ENCODE data around the gene SRPK2.

Gene SRPK2

GRCh38 chr7:105278973-105279687, 109.6 kb downstream of the SRPK2 start:
- H3K36me3 ChIP-seq = no peaks in the 10 kb centered on the region

GRCh38 chr7:105278565-105278964, 110.2 kb downstream of the SRPK2 start:
- Histone ChIP-seq H3K4me1 (no peaks in the 10 kb centered on the region), H3K9me3 (no peaks in the 10 kb centered on the region), H3K36me3 (no peaks in the 10 kb centered on the region), H3K4me3 (ENCODE audit: low read depth, low read length) (no peak overlapping the region), H3K27me3 (no peaks in the 10 kb centered on the region)
- no peak for DNase-seq
- no peak for TF ChIP-seq CTCF (IDR thresholded peaks at IDR 0.05; ENCODE audit: low read depth, low read length)

More at GRCh38 chr7:105278973-105279687, 109.6 kb downstream of the SRPK2 start:
- no peak for DNase-seq
- H3K9me3 ChIP-seq = no peaks in the 10 kb centered on the region
- H3K4me1 ChIP-seq = no peaks in the 10 kb centered on the region
- no peak overlapping the region for H3K4me3 ChIP-seq (ENCODE audit: low read depth, low read length)
- no peaks in the 10 kb centered on the region for H3K27me3 ChIP-seq
- TF ChIP-seq CTCF (IDR thresholded peaks at IDR 0.05; ENCODE audit: low read depth, low read length) = no peak

GRCh38 chr7:105277341-105277740, 111.4 kb downstream of the SRPK2 start:
- no peak for DNase-seq
- Histone ChIP-seq H3K9me3 (no peaks in the 10 kb centered on the region), H3K27me3 (no peaks in the 10 kb centered on the region), H3K4me1 (no peaks in the 10 kb centered on the region), H3K36me3 (no peaks in the 10 kb centered on the region), H3K4me3 (ENCODE audit: low read depth, low read length) (no peak overlapping the region)
- no peak for TF ChIP-seq CTCF (IDR thresholded peaks at IDR 0.05; ENCODE audit: low read depth, low read length)

GRCh38 chr7:105270117-105270516, 118.6 kb downstream of the SRPK2 start:
- Histone ChIP-seq H3K9me3 (no peaks in the 10 kb centered on the region), H3K4me3 (ENCODE audit: low read depth, low read length) (no peak overlapping the region), H3K27me3 (no peaks in the 10 kb centered on the region), H3K36me3 (no peaks in the 10 kb centered on the region), H3K4me1 (peaks cover 4% of the 10 kb centered on the region; the same call in 1 of the 2 replicates)
- TF ChIP-seq CTCF (IDR thresholded peaks at IDR 0.05; ENCODE audit: low read depth, low read length) = no peak
- DNase-seq = no peak

- Histone ChIP-seq H3K4me3 (ENCODE audit: low read depth, low read length) (peak overlapping the region; percentile 45), H3K27me3 (no peaks in the 10 kb centered on the region), H3K36me3 (no peaks in the 10 kb centered on the region), H3K9me3 (no peaks in the 10 kb centered on the region), H3K4me1 (peaks cover 4% of the 10 kb centered on the region; the same call in 1 of the 2 replicates)
- no peak for DNase-seq
- TF ChIP-seq CTCF (IDR thresholded peaks at IDR 0.05; ENCODE audit: low read depth, low read length) = no peak
Observed at GRCh38 chr7:105269397-105269796, 119.3 kb downstream of the SRPK2 start.
